ENCODE data around the gene PLCH2. TPM values are rescaled to one million over a fixed set of nuclear protein-coding genes. Genes with fewer than 3 reads are reported as not detected.

Gene PLCH2
- total RNA-seq, 4 donors from 2014 or later, result 0.16 to 1.7 (median 0.44) TPM

DNA sequence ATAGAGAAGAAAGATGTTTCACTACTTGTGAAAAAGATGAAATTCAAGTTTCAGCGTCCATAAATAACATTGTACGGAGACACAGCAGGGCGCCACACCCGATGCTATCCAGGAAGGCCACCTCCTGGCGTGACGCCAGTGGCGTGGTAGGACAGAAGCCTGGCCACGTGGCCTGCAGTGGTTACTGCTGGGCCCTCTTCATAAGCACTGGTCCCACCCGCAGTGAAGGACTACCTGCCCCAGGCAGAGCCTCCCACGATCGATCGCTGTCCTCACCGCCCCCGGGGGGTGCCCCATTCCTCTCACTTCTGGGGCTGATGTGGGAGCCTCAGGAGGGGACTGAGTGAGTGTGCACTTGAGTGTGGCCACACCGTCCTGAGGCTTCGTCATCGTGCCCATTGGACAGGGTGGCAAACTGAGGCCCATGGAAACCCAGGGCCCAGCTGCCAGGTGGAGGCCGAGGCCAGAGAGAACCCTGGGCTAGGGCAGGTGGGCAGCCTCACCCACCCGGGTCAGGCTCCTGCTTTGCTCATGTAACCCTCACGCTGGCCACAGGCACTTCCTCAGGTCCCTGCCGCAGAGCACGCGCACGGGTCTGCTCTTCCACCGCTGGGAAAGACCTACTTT is 65.6 kb downstream of the PLCH2 start:
- ATAC-seq (ENCODE audit: low FRiP score), result no peak
- TF ChIP-seq, protein P1, sequence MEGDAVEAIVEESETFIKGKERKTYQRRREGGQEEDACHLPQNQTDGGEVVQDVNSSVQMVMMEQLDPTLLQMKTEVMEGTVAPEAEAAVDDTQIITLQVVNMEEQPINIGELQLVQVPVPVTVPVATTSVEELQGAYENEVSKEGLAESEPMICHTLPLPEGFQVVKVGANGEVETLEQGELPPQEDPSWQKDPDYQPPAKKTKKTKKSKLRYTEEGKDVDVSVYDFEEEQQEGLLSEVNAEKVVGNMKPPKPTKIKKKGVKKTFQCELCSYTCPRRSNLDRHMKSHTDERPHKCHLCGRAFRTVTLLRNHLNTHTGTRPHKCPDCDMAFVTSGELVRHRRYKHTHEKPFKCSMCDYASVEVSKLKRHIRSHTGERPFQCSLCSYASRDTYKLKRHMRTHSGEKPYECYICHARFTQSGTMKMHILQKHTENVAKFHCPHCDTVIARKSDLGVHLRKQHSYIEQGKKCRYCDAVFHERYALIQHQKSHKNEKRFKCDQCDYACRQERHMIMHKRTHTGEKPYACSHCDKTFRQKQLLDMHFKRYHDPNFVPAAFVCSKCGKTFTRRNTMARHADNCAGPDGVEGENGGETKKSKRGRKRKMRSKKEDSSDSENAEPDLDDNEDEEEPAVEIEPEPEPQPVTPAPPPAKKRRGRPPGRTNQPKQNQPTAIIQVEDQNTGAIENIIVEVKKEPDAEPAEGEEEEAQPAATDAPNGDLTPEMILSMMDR (IDR thresholded peaks at IDR 0.05), result no peak
- no peak for DNase-seq (ENCODE audit: low spot score)

DNA sequence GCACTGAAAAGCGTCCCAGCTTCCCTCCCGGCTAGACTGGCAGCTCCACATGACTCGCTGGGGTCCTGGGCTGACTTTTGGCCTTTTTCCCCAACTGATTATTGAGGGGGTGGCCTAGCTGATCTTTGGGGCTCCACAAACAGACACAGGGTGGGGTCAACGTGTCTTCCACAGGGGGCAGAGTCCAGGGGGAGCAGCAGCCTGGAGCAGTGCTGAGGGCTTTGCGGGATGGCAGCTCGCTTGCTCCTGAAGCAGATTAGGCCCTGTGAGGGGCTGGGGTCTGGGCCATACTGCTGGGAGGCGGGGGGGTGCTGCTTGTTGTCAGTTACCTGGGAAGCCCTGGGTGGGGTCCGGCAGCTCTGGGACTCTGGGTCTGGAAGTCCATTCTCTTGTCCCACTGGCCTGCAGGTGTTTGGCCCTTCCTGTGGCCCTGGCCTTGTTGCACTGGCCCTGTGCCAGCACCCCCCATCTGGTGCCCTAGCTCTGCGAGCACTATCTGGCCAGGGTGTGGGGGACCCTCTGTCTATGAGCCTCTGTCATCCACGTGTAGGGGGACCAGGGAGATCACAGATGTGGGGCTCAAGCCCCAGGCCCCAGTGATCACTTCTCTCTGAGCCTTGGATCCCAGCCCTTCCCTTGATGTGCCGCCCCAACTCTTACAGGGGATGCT is 66.3 kb downstream of the PLCH2 start:
- no peak for DNase-seq (ENCODE audit: low spot score)
- no peak for ATAC-seq (ENCODE audit: low FRiP score)
- TF ChIP-seq, protein P1 (IDR thresholded peaks at IDR 0.05), result no peak

DNA sequence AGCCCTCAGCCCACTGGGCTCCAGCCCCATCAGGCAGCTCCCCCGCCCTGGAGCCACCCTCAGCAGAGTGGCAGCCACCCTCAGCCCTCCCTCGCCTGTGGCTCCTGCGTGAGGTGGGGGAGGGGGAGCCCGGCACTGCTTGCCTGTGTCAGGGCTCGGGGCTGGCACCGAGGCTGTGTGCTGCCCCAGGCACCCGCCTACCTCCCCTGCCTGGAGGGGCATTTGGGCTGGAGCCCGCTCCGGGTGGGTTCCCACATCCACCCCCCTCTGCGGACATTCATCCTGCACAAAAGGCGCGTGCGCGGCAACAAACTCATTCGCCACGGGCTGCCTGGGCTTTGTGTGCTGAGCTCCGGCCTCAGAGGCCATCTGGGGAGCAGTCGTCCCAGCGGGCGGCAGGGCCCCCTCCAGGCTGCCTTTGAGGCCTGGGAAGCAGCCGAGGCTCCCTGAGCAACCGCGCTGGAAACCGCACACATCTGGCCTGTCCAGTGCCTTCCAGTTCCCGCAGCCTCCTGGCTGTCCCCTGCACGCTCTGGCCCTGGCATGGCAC is 67.5 kb downstream of the PLCH2 start:
- TF ChIP-seq, protein P1 (IDR thresholded peaks at IDR 0.05), result no peak
- DNase-seq (ENCODE audit: low spot score), result no peak
- ATAC-seq (ENCODE audit: low FRiP score), result no peak

DNA sequence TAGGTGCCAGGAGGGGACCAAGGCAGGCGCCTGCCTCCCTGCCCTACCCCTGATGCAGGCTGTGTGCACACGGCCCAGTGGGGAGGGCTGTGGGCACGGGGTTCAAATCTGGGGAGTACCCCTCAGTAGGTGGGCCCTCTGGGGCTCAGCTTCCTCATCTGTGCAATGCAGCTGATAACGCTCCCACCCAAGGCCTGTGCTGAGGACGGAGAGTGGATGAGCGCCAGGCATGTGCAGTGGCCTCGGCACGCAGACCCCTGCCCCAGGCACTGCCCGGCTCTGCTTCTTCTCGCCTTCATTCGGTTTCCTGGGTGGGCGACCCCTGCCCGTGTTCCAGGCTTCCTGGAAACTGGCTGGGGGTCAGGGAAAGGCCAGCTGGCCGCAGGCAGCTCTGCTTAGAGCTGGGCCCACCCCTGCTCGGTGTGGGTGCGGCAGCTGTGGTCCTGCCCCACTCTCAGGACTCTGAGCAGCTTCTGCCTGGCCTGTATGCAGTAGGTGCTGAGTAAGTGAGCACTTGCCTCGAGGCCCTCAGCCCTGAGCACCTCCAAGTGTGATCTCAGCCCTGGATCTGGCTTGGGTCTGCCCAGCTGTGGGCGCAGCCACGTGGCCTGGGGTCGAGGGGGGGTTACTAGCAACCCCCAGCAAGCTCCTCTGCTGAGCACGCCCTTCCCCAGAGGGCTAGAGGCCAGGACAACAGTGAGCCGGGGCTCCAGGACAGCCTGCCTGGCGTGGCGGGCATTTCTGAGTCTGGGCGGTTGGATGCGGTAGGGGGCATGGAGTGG is 68.2 kb downstream of the PLCH2 start:
- TF ChIP-seq, protein P1 (IDR thresholded peaks at IDR 0.05), result no peak
- ATAC-seq (ENCODE audit: low FRiP score) (no peak), DNase-seq (ENCODE audit: low spot score) (no peak)

DNA sequence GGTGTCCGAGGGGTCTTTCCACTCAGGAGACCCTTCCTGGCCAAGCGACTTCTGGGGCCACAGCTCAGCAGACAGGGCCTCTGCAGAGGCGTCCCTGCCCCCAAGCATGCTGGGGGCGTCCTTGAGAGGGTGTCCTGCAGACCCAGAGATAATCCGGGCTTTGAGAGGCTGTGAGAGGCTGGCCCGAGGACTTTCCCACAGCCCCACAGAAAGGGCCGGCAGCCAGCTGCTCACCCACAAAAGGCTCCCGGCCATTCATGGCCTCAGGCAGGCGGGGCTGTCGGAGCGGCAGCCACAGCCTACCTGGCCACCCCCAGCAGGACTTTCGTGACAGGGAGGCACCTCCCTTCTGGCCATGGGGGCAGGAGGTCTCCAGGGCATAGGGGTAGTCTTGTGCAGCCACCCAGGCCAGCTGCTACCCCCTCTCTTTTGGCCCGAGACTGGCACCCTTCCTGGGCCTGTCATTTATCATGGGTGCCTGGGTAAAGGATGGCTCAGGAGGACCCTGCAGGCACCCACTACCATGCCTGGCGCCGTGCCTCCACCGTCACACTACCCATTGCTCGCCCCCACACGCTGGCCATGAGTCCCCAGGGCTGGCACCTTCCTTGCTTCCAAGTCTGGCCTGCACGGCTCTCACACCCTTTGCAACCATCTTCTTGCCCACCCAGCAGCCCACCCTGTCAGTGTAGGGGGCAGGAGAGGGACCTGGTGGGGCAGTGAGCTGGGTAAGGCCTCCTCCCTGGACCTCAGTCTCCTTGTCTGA is 69.0 kb downstream of the PLCH2 start:
- ATAC-seq (ENCODE audit: low FRiP score), result no peak
- TF ChIP-seq, protein P1 (IDR thresholded peaks at IDR 0.05), result no peak
- no peak for DNase-seq (ENCODE audit: low spot score)

DNA sequence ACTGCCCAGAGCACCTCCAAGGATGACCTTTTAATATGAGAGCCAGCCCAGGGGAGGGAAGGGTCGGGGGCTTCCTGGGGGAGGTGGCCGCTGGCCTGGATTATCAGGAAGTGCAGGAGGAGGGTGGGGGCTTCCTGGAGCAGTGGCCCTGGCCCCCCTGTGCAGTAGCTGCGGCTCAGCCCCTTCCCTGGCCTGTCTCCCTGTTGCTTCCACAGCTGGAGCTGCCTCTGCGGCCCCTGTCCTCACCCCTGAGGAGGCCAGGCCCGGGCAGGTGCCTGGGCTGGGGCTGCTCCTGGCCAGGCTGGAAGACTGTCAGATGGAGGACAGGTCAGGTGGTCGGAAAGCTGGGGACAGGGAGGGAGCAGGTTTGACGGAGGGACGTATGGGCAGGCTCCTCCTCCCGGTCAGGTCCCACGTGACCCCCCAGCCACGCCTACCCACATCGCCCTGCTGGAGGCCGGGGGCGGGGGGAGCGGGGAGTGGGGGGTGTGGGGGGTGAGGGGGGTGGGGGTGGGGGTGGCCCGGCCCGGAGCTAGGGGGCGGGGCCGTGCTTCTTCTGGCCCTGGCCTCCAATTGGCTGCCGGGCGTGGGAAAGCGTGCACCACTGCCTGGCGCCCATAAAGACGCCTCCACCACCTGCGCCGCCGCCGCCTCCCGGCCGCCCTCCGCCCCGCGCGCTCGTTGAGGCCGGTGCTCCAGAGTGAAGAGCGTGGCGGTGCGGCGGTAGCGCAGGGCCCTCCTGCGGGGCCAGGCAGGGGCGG is 69.8 kb downstream of the PLCH2 start:
- ATAC-seq (ENCODE audit: low FRiP score), result peak; percentile 45
- TF ChIP-seq, protein P1 (IDR thresholded peaks at IDR 0.05), result no peak
- peak; percentile 62 for DNase-seq (ENCODE audit: low spot score)

All from omental fat pad (tissue), 4 donors.